GM21390 (cell line): ENCODE measurements around the gene NRDC.

Experiments used
- ATAC-seq: cut with Tn5 transposase; IDR thresholded peaks from one replicate; pipeline ENCODE4 v1.9.1; 2021; ENCODE audit not compliant: unreplicated experiment

Gene NRDC

DNA sequence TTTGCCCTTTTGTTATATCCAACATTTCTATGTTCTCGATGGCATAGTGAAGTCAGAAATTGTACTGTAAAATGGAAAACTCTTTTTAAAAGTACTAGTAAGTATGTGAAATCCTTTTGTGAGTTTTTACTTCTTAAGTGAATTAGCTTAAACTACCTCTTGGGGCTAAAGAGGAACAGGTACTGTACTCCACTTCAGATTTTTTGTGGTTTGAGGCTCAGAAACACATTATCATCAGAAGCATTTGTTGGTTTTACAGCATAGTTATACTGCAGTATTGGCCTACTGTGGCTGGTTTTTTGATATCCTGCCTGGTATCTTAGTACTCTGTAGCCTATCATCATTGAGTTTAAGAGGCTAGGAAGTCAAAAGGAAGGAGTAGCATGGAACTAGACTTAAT, 117.2 kb downstream of the NRDC start:
- ATAC-seq, result no peak

DNA sequence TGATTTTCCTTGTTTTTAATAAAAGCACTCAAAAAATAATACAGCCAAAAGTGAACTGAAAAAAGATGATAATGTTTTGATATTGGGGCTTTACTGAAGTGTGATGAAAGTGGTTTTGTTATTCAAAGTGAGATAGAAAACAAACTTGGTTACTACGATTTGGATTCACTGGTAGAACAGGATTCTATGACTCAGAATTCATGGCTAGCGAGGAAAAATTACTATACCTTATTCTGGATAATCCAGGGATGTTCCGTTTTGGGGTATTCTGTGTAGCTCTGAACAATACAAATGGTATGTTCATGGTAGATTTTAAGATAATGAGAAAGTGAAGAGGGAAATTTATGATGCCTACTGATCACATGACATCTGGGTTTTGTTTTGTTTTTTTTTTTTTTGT, 117.7 kb downstream of the NRDC start:
- no peak for ATAC-seq

- ATAC-seq, result no peak
These were observed 120.2 kb downstream of the NRDC start for GRCh38 chr1:51758310-51758709.

GRCh38 chr1:51756290-51756689, 122.2 kb downstream of the NRDC start:
- ATAC-seq, result no peak

DNA sequence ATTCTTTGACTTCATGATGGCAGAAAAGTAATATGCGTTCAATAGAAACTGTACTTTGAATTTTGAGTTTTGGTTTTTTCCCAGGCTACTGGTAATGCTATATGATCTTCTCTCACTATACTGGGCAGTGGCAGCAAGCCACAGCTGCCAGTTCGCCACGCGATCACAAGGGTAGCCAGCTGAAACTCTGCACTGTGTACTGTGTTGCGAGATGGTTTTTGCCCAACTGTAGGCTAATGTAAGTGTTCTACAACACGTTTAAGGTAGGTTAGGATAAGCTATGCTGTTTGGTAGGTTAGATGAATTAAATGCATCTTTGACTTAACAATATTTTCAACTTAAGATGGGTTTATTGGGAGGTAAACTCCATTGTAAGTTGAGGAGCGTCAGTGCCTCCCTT, 123.1 kb downstream of the NRDC start:
- no peak for ATAC-seq

- no peak for ATAC-seq
These were observed 123.9 kb downstream of the NRDC start for GRCh38 chr1:51754666-51755065.

- ATAC-seq, result no peak
These were observed 124.6 kb downstream of the NRDC start for GRCh38 chr1:51753969-51754368.

- ATAC-seq, result no peak
These were observed 126.2 kb downstream of the NRDC start for GRCh38 chr1:51752073-51752948.

GRCh38 chr1:51750729-51751128, 127.8 kb downstream of the NRDC start:
- ATAC-seq, result no peak

GRCh38 chr1:51750218-51750617, 128.3 kb downstream of the NRDC start:
- no peak for ATAC-seq

DNA sequence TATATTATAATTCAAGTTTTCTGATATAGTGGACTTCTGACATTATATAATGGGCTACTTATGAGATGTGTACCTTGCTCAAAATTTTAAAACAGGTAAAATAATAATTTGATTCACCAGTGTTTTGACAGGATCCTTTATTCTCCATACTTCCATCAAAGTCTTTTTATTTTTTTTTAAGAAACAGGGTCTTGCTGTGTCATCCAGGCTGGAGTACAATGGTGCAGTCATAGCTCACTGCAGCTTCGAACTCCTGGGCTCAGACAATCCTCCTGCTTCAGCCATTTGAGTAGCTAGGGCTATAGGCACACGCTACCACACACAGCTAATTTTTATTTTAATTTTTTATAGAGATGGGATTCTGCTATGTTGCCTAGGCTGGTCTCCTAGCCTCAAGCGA, 129.4 kb downstream of the NRDC start:
- ATAC-seq, result no peak

DNA sequence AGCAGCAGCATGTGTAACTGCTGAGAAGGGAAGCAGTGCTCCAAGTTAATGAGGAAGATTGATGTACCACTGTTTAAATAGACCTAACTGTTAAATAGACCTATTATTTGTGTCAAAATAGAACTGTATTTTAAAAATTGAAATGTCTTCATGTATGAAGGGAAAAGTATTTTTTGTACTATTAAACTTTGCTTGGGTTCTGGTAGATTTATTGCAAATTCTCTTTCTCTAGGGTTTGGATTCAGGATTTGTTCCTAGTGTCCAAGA, 133.3 kb downstream of the NRDC start:
- ATAC-seq, result no peak

GRCh38 chr1:51744506-51745303, 133.8 kb downstream of the NRDC start:
- ATAC-seq, result no peak

DNA sequence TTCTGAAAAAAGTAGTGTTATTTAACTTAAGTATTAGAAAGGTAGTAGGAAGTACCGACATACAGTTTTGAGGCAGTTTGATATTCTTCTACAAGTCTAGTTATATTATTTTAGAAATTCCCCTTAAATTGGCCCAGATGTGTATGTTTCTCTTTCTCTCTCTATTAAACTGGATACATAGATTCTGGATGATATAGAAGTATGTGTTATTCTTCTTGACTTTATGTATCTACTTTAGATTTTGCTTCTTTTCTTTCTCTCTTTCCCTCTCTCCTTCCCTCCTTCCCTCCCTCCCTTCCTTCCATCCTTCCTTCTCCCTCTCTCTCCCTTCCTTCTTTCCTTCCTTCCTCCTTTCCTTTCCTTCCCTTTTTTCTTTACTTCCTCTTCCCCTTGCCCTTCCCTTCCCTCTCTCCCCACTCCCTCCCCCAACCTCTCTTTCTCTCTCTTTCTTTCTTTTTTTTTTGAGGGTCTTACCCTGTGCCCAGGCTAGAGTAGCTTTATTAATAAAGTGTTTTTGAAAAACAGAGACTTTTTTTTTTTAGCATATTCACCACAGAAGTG, 137.3 kb downstream of the NRDC start:
- no peak for ATAC-seq

DNA sequence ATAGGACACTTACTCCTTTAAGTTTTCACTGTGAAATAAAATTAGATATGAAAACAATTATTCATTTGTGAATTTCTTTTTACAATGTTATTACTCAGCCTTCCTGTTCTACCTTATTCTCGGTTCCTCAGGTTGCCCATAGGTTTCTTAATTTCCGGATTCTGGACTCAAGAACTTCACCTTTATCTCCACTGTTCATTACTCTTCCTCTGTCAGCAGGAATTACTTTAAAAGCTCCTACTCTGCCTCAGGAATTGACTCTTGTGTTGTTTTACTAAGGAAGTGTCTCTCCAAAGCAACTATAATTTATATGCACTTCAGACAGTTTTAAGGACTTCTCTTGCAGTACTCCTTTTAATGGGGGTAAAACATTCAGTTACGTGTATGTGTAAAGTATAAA, 137.9 kb downstream of the NRDC start:
- ATAC-seq, result no peak
